HCT116 (cell line): ENCODE results near the gene NEK11. TPM values are rescaled to one million over a fixed set of nuclear protein-coding genes. Genes with fewer than 3 reads are reported as not detected.

Source experiments
- ATAC-seq: fragments of 200-7000 bp; cut with Tn5 transposase; 2 replicates; pipeline ENCODE4 v1.9.1; 2020; ENCODE audit warnings: mild to moderate bottlenecking, moderate library complexity
- BruUV-seq: library from RNA; stranded (reverse); fragments of 400-500 nt; replicated peaks from 2 replicates; lab custom pipeline; 2021; lab: Mats Ljungman, UMichigan
- CTCF ChIA-PET: fragments of 300-600 bp; sonication (Branson Sonifier 250); formaldehyde crosslinking; loops from one replicate; lab custom pipeline; 2021; ENCODE audit warnings: antibody characterized with exemption; lab: Charles Lee
- POLR2A ChIA-PET: fragments of 300-600, 350-600 bp; sonication (Branson Sonifier 250); formaldehyde crosslinking; loops from one replicate; lab custom pipeline; 2021; ENCODE audit warnings: antibody characterized with exemption; lab: Charles Lee
- RAD21 ChIA-PET, 2 experiments: fragments of 300-600 bp; sonication (Branson Sonifier 250); formaldehyde crosslinking; loops; one replicate each; lab custom pipeline; 2023; ENCODE audit warnings: low total read pairs in 2 of 2; ENCODE audit not compliant: uncharacterized antibody in 2 of 2, unreplicated experiment in 2 of 2, low non-redundant PET in 1 of 2; lab: Charles Lee
- DNase-seq: peaks from one replicate; pipeline ENCODE4 v3.0.0-alpha.2; 2010; ENCODE audit warnings: low read depth, low spot score
- H2AFZ ChIP-seq: fragments of 200-600 bp; shearing (Covaris generic), sonication (generic); 2 replicates; pipeline ENCODE4 v1.6.1; 2017; ENCODE audit warnings: low read depth, mixed run types, mixed read lengths, antibody characterized with exemption, low read length; ENCODE audit not compliant: poor library complexity, severe bottlenecking
- H3K27ac ChIP-seq: 2 replicates; pipeline ENCODE4 v1.5.1; 2012; ENCODE audit warnings: low read depth, low read length
- H3K27me3 ChIP-seq: fragments of 200-600 bp; sonication (generic); 2 replicates; pipeline ENCODE4 v1.6.1; 2016; ENCODE audit warnings: mixed run types, low read length, mixed read lengths; ENCODE audit not compliant: insufficient read depth
- H3K36me3 ChIP-seq, 2 experiments: fragments of 200-500 bp in 1 of 2; fragments of 200-600 bp in 1 of 2; sonication (Bioruptor generic) in 1 of 2; sonication (generic) in 1 of 2; 2 replicates each; pipeline versions ENCODE4 v1.5.1 to v1.6.1; 2014 to 2016; ENCODE audit warnings: low read length in 2 of 2, inconsistent platforms in 1 of 2, mixed read lengths in 1 of 2, mixed run types in 1 of 2; ENCODE audit not compliant: insufficient read depth in 2 of 2, control insufficient read depth in 1 of 2
- H3K4me1 ChIP-seq, 2 experiments: fragments of 200-600 bp in 1 of 2; sonication (generic) in 1 of 2; 2 replicates each; pipeline versions ENCODE4 v1.5.1 to v1.6.1; 2012 to 2017; ENCODE audit warnings: low read length in 2 of 2, inconsistent platforms in 1 of 2, mild to moderate bottlenecking in 1 of 2, mixed read lengths in 1 of 2, mixed run types in 1 of 2, moderate library complexity in 1 of 2; ENCODE audit not compliant: insufficient read depth in 2 of 2, control insufficient read depth in 1 of 2
- H3K4me2 ChIP-seq: fragments of 200-600 bp; sonication (generic); 2 replicates; pipeline ENCODE4 v1.6.1; 2017; ENCODE audit warnings: mixed run types, low read length, mixed read lengths
- H3K4me3 ChIP-seq, 2 experiments: fragments of 200-600 bp in 1 of 2; sonication (generic) in 1 of 2; replicated peaks in 1 of 2; 2 replicates each; pipeline ENCODE4 v1.5.1; 2011 to 2016; ENCODE audit warnings: low read length in 2 of 2, control low read depth in 1 of 2, low read depth in 1 of 2, mild to moderate bottlenecking in 1 of 2, mixed read lengths in 1 of 2, mixed run types in 1 of 2
- H3K79me2 ChIP-seq: fragments of 200-600 bp; sonication (generic); 2 replicates; pipeline ENCODE4 v1.6.1; 2017; ENCODE audit warnings: mild to moderate bottlenecking, mixed run types, low read length, moderate library complexity, mixed read lengths; ENCODE audit not compliant: insufficient read depth
- H3K9ac ChIP-seq: fragments of 200-600 bp; sonication (generic); 2 replicates; pipeline ENCODE4 v1.6.1; 2016; ENCODE audit warnings: low read length, mixed read lengths
- H3K9me2 ChIP-seq: fragments of 200-600 bp; sonication (generic), shearing (Covaris generic); 2 replicates; pipeline ENCODE4 v1.6.1; 2017; ENCODE audit warnings: mixed run types, mild to moderate bottlenecking, moderate library complexity; ENCODE audit not compliant: insufficient read depth
- H3K9me3 ChIP-seq, 2 experiments: fragments of 200-500 bp in 1 of 2; fragments of 200-600 bp in 1 of 2; sonication (Bioruptor generic) in 1 of 2; sonication (generic) in 1 of 2; 2 replicates each; pipeline ENCODE4 v1.6.1; 2014 to 2017; ENCODE audit warnings: low read length in 2 of 2, mixed read lengths in 2 of 2, inconsistent platforms in 1 of 2, low read depth in 1 of 2, mild to moderate bottlenecking in 1 of 2, mixed run types in 1 of 2, moderate library complexity in 1 of 2; ENCODE audit not compliant: control insufficient read depth in 1 of 2, insufficient read depth in 1 of 2
- H4K20me1 ChIP-seq: fragments of 200-600 bp; sonication (generic), shearing (Covaris generic); 2 replicates; pipeline ENCODE4 v1.6.1; 2017; ENCODE audit warnings: mixed run types, mild to moderate bottlenecking, moderate library complexity; ENCODE audit not compliant: insufficient read depth
- CBX3 ChIP-seq: IDR thresholded peaks from 2 replicates; pipeline ENCODE4 v1.6.1; 2012; ENCODE audit warnings: low read depth
- CEBPB ChIP-seq: IDR thresholded peaks from 2 replicates; pipeline ENCODE4 v1.6.1; 2012; ENCODE audit warnings: low read depth
- EGR1 ChIP-seq: IDR thresholded peaks from 2 replicates; pipeline ENCODE4 v1.6.1; 2012; ENCODE audit warnings: low read depth
- ELF1 ChIP-seq: IDR thresholded peaks from 2 replicates; pipeline ENCODE4 v1.6.1; 2012; ENCODE audit warnings: low read depth, borderline replicate concordance
- EZH2phosphoT487 ChIP-seq: fragments of 200-600 bp; IDR thresholded peaks from 2 replicates; pipeline ENCODE4 v1.6.1; 2018; ENCODE audit warnings: antibody characterized with exemption, borderline replicate concordance
- FOSL1 ChIP-seq: IDR thresholded peaks from 2 replicates; pipeline ENCODE4 v1.6.1; 2012; ENCODE audit warnings: low read depth
- JUND ChIP-seq: IDR thresholded peaks from 2 replicates; pipeline ENCODE4 v1.6.1; 2012
- POLR2A ChIP-seq: IDR thresholded peaks from 2 replicates; pipeline ENCODE4 v1.7.0; 2011; ENCODE audit warnings: borderline replicate concordance; ENCODE audit not compliant: insufficient read depth, insufficient read length; ENCODE audit errors: extremely low read depth
- POLR2AphosphoS5 ChIP-seq: IDR thresholded peaks from 2 replicates; pipeline ENCODE4 v1.6.1; 2011; ENCODE audit warnings: mild to moderate bottlenecking, low read depth, low read length, moderate library complexity
- RAD21 ChIP-seq: IDR thresholded peaks from 2 replicates; pipeline ENCODE4 v1.6.1; 2012; ENCODE audit warnings: low read depth, mild to moderate bottlenecking
- SRF ChIP-seq: IDR thresholded peaks from 2 replicates; pipeline ENCODE4 v1.6.1; 2012; ENCODE audit warnings: low read depth
- TCF7L2 ChIP-seq: IDR thresholded peaks from 2 replicates; pipeline ENCODE4 v1.7.0; 2011; ENCODE audit warnings: borderline replicate concordance, inconsistent platforms; ENCODE audit not compliant: insufficient read depth, insufficient read length; ENCODE audit errors: extremely low read depth
- YY1 ChIP-seq: IDR thresholded peaks from 2 replicates; pipeline ENCODE4 v1.6.1; 2011; ENCODE audit warnings: low read length, low read depth, moderate library complexity, mild to moderate bottlenecking; ENCODE audit not compliant: insufficient replicate concordance; ENCODE audit errors: extremely low read depth
- ZFX ChIP-seq: fragments of 450-650 bp; IDR thresholded peaks from 2 replicates; pipeline ENCODE4 v1.6.1; 2017
- ZNF274 ChIP-seq: fragments of 200-500 bp; sonication (Bioruptor generic); IDR thresholded peaks from 2 replicates; pipeline ENCODE4 v1.6.1; 2014; ENCODE audit warnings: mild to moderate bottlenecking, low read depth, low read length, inconsistent platforms
- intact Hi-C: fragments of 100-400 bp; cut with micrococcal nuclease; formaldehyde crosslinking; loops from 2 replicates; pipeline ENCODE4 v1.10.0; 2022
- total RNA-seq: library from RNA; stranded (reverse); gene quantifications from one replicate; pipeline ENCODE4 v1.2.1, GENCODE V29; 2021; ENCODE audit not compliant: unreplicated experiment
- TF ChIP-seq, protein P1 (sequence below): IDR thresholded peaks from 2 replicates; pipeline ENCODE4 v1.6.1; 2012
- TF ChIP-seq, protein P2 (sequence below): IDR thresholded peaks from 2 replicates; pipeline ENCODE4 v1.6.1; 2012; ENCODE audit warnings: low read depth
- TF ChIP-seq, protein P3 (sequence below): IDR thresholded peaks from 2 replicates; pipeline ENCODE4 v1.6.1; 2012
- TF ChIP-seq, protein P4 (sequence below): IDR thresholded peaks from 2 replicates; pipeline ENCODE4 v1.6.1; 2011; ENCODE audit warnings: mild to moderate bottlenecking, low read length, moderate library complexity; ENCODE audit not compliant: insufficient replicate concordance; ENCODE audit errors: extremely low read depth

The NEK11 gene
- total RNA-seq, 1 experiment from 2014 or later, result 3.1 TPM

DNA sequence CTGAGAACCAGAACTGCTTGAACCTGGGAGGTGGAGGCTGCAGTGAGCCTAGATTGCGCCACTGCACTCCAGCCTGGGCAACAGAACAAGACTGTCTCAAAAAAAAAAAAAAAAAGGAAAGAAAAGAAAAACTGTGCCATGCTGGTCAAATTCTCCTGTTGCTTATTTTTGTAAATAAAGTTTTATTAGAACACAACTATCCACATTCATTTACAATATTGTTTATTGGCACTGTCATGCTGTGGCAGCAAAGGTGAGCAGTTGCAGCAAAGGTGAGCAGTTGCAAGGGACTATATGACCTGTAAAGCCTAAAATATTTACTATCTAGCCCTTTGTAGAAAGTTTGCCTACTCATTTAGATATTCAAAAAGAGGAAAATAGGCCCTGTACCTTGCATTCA is 18.4 kb upstream of the NEK11 start:
- intact Hi-C loops, result no loop called here
- no peaks in the 10 kb centered on the region for H3K4me1 ChIP-seq
- no peak overlapping the region for H3K4me2 ChIP-seq
- TF ChIP-seq, protein P1, sequence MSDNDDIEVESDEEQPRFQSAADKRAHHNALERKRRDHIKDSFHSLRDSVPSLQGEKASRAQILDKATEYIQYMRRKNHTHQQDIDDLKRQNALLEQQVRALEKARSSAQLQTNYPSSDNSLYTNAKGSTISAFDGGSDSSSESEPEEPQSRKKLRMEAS, result no peak
- TF ChIP-seq SRF, result no peak
- TF ChIP-seq POLR2A, result no peak
- no peak for TF ChIP-seq TCF7L2
- no peak for TF ChIP-seq ZNF274
- TF ChIP-seq, protein P2, sequence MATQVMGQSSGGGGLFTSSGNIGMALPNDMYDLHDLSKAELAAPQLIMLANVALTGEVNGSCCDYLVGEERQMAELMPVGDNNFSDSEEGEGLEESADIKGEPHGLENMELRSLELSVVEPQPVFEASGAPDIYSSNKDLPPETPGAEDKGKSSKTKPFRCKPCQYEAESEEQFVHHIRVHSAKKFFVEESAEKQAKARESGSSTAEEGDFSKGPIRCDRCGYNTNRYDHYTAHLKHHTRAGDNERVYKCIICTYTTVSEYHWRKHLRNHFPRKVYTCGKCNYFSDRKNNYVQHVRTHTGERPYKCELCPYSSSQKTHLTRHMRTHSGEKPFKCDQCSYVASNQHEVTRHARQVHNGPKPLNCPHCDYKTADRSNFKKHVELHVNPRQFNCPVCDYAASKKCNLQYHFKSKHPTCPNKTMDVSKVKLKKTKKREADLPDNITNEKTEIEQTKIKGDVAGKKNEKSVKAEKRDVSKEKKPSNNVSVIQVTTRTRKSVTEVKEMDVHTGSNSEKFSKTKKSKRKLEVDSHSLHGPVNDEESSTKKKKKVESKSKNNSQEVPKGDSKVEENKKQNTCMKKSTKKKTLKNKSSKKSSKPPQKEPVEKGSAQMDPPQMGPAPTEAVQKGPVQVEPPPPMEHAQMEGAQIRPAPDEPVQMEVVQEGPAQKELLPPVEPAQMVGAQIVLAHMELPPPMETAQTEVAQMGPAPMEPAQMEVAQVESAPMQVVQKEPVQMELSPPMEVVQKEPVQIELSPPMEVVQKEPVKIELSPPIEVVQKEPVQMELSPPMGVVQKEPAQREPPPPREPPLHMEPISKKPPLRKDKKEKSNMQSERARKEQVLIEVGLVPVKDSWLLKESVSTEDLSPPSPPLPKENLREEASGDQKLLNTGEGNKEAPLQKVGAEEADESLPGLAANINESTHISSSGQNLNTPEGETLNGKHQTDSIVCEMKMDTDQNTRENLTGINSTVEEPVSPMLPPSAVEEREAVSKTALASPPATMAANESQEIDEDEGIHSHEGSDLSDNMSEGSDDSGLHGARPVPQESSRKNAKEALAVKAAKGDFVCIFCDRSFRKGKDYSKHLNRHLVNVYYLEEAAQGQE, result no peak
- no peak for TF ChIP-seq EGR1
- TF ChIP-seq, protein P3, sequence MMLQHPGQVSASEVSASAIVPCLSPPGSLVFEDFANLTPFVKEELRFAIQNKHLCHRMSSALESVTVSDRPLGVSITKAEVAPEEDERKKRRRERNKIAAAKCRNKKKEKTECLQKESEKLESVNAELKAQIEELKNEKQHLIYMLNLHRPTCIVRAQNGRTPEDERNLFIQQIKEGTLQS, result no peak
- no peak for TF ChIP-seq EZH2phosphoT487
- TF ChIP-seq CBX3, result no peak
- no peak for TF ChIP-seq CEBPB
- no peak for TF ChIP-seq ELF1
- no peak for TF ChIP-seq ZFX
- no peak for TF ChIP-seq YY1
- no peak for TF ChIP-seq POLR2AphosphoS5
- TF ChIP-seq, protein P4, sequence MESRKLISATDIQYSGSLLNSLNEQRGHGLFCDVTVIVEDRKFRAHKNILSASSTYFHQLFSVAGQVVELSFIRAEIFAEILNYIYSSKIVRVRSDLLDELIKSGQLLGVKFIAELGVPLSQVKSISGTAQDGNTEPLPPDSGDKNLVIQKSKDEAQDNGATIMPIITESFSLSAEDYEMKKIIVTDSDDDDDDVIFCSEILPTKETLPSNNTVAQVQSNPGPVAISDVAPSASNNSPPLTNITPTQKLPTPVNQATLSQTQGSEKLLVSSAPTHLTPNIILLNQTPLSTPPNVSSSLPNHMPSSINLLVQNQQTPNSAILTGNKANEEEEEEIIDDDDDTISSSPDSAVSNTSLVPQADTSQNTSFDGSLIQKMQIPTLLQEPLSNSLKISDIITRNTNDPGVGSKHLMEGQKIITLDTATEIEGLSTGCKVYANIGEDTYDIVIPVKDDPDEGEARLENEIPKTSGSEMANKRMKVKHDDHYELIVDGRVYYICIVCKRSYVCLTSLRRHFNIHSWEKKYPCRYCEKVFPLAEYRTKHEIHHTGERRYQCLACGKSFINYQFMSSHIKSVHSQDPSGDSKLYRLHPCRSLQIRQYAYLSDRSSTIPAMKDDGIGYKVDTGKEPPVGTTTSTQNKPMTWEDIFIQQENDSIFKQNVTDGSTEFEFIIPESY, result no peak
- TF ChIP-seq RAD21, result no peak
- TF ChIP-seq JUND, result no peak
- TF ChIP-seq FOSL1, result no peak
- no peaks in the 10 kb centered on the region for H4K20me1 ChIP-seq
- no peak overlapping the region for H3K27ac ChIP-seq
- H3K79me2 ChIP-seq, result no peaks in the 10 kb centered on the region
- ChIA-PET CTCF (no interaction called here), RAD21 (no interaction called here), POLR2A (no interaction called here)
- no peaks in the 10 kb centered on the region; a peak in 1 of 4 replicates for H3K36me3 ChIP-seq
- no peak overlapping the region for H3K4me3 ChIP-seq
- ATAC-seq (no peak), DNase-seq (no peak)
- H3K27me3 ChIP-seq, result no peaks in the 10 kb centered on the region
- no peaks in the 10 kb centered on the region for H3K9me2 ChIP-seq
- no TSS peak for BruUV-seq
- no peaks in the 10 kb centered on the region for H3K9me3 ChIP-seq
- H2AFZ ChIP-seq, result no peak overlapping the region
- no peak overlapping the region for H3K9ac ChIP-seq
